IMR-90 (cell line): Measurements from ENCODE around the gene NCAPH2. TPM values are rescaled to one million over a fixed set of nuclear protein-coding genes. Genes with fewer than 3 reads are reported as not detected.

Experiments used
- ATAC-seq: fragments of 200-7000 bp; cut with Tn5 transposase; 2 replicates; pipeline ENCODE4 v1.9.1; 2020; ENCODE audit warnings: low read depth, mild to moderate bottlenecking, moderate library complexity
- BruUV-seq: library from RNA; stranded (reverse); fragments of 400-500 nt; replicated peaks from 2 replicates; lab custom pipeline; 2021; lab: Mats Ljungman, UMichigan
- CTCF ChIA-PET: fragments of 300-600 bp; formaldehyde crosslinking; extraction: SDS; loops from one replicate; lab custom pipeline; 2021; ENCODE audit warnings: antibody characterized with exemption; lab: Yijun Ruan, JAX
- POLR2A ChIA-PET: fragments of 300-600 bp; sonication (Branson Sonifier 250); formaldehyde crosslinking; loops from one replicate; lab custom pipeline; 2022; ENCODE audit warnings: antibody characterized with exemption; ENCODE audit not compliant: unreplicated experiment; lab: Charles Lee
- DNase-seq: peaks from one replicate; pipeline ENCODE4 v3.0.0; 2013
- H2AFZ ChIP-seq: replicated peaks from 2 replicates; pipeline ENCODE3; 2013; ENCODE audit warnings: low read length, mild to moderate bottlenecking; ENCODE audit not compliant: poor library complexity
- H2AK5ac ChIP-seq: 2 replicates; pipeline ENCODE4 v1.6.1; 2013; ENCODE audit warnings: low read depth, low read length, inconsistent platforms
- H2AK9ac ChIP-seq: replicated peaks from 2 replicates; pipeline ENCODE3; 2013; ENCODE audit warnings: mild to moderate bottlenecking, low read depth, low read length, moderate library complexity; ENCODE audit not compliant: poor library complexity
- H2BK120ac ChIP-seq: 2 replicates; pipeline ENCODE4 v1.6.1; 2013; ENCODE audit warnings: low read depth, low read length, inconsistent platforms
- H2BK15ac ChIP-seq: 3 replicates; pipeline ENCODE4 v1.6.1; 2013; ENCODE audit warnings: low read depth, low read length, inconsistent platforms
- H2BK20ac ChIP-seq: 2 replicates; pipeline ENCODE4 v1.6.1; 2013; ENCODE audit warnings: low read depth, mild to moderate bottlenecking, inconsistent platforms, low read length, moderate library complexity
- H2BK5ac ChIP-seq: 2 replicates; pipeline ENCODE4 v1.6.1; 2013; ENCODE audit warnings: mild to moderate bottlenecking, low read depth, low read length, inconsistent platforms; ENCODE audit not compliant: poor library complexity, severe bottlenecking
- H3K14ac ChIP-seq: replicated peaks from 2 replicates; pipeline ENCODE4 v1.6.1; 2013; ENCODE audit warnings: low read depth, low read length, inconsistent platforms
- H3K18ac ChIP-seq: 2 replicates; pipeline ENCODE4 v1.6.1; 2013; ENCODE audit warnings: low read depth, low read length, control low read depth
- H3K23ac ChIP-seq: 2 replicates; pipeline ENCODE4 v1.6.1; 2013; ENCODE audit warnings: low read depth, low read length, inconsistent platforms
- H3K27ac ChIP-seq: 2 replicates; pipeline ENCODE4 v1.5.1; 2013; ENCODE audit warnings: mild to moderate bottlenecking, control low read depth, low read length; ENCODE audit not compliant: insufficient read depth
- H3K27me3 ChIP-seq: 2 replicates; pipeline ENCODE4 v1.6.1; 2013; ENCODE audit warnings: low read length; ENCODE audit not compliant: control insufficient read depth, insufficient read depth
- H3K36me3 ChIP-seq: 2 replicates; pipeline ENCODE4 v1.6.1; 2013; ENCODE audit warnings: low read length, mixed read lengths; ENCODE audit not compliant: control insufficient read depth, insufficient read depth
- H3K4ac ChIP-seq: 2 replicates; pipeline ENCODE4 v1.6.1; 2013; ENCODE audit warnings: low read depth, low read length, inconsistent platforms
- H3K4me1 ChIP-seq: 2 replicates; pipeline ENCODE4 v1.6.1; 2013; ENCODE audit warnings: low read length, mixed read lengths; ENCODE audit not compliant: control insufficient read depth, insufficient read depth
- H3K4me2 ChIP-seq: 2 replicates; pipeline ENCODE4 v1.6.1; 2013; ENCODE audit warnings: low read depth, mild to moderate bottlenecking, control low read depth, low read length, moderate library complexity
- H3K4me3 ChIP-seq: 2 replicates; pipeline ENCODE4 v1.5.1; 2013; ENCODE audit warnings: low read depth, mild to moderate bottlenecking, control low read depth, low read length, moderate library complexity; ENCODE audit not compliant: insufficient read depth
- H3K56ac ChIP-seq: 2 replicates; pipeline ENCODE4 v1.6.1; 2013; ENCODE audit warnings: low read length, inconsistent platforms; ENCODE audit not compliant: insufficient read depth; ENCODE audit errors: extremely low read depth
- H3K79me1 ChIP-seq, 2 experiments: 2 replicates each; pipeline ENCODE4 v1.6.1; 2013; ENCODE audit warnings: low read length in 2 of 2, inconsistent platforms in 1 of 2, low read depth in 1 of 2
- H3K9ac ChIP-seq: 2 replicates; pipeline ENCODE4 v1.6.1; 2013; ENCODE audit warnings: low read depth, low read length, control low read depth
- H3K9me1 ChIP-seq: 2 replicates; pipeline ENCODE4 v1.6.1; 2013; ENCODE audit warnings: low read length, inconsistent platforms; ENCODE audit not compliant: insufficient read depth
- H3K9me3 ChIP-seq: 2 replicates; pipeline ENCODE4 v1.6.1; 2013; ENCODE audit warnings: low read length; ENCODE audit not compliant: control insufficient read depth, insufficient read depth
- H4K20me1 ChIP-seq: 2 replicates; pipeline ENCODE4 v1.6.1; 2013; ENCODE audit warnings: low read length, inconsistent platforms; ENCODE audit not compliant: insufficient read depth
- H4K5ac ChIP-seq: 2 replicates; pipeline ENCODE4 v1.6.1; 2013; ENCODE audit warnings: mild to moderate bottlenecking, low read depth, low read length, control low read depth
- H4K8ac ChIP-seq, 2 experiments: 2 replicates each; pipeline ENCODE4 v1.6.1; 2013; ENCODE audit warnings: low read depth in 2 of 2, low read length in 2 of 2, control low read depth in 1 of 2, inconsistent platforms in 1 of 2
- H4K91ac ChIP-seq: 2 replicates; pipeline ENCODE4 v1.6.1; 2013; ENCODE audit warnings: low read depth, low read length, inconsistent platforms; ENCODE audit not compliant: insufficient read depth
- BHLHE40 ChIP-seq: fragments of 150-350 bp; IDR thresholded peaks from 2 replicates; pipeline ENCODE4 v1.6.1; 2016; ENCODE audit warnings: mild to moderate bottlenecking, low read depth, low read length
- CHD1 ChIP-seq: IDR thresholded peaks from 2 replicates; pipeline ENCODE4 v1.6.1; 2012; ENCODE audit warnings: low read depth, low read length, improper control_type of control experiment
- ELK1 ChIP-seq: fragments of 150-350 bp; IDR thresholded peaks from 2 replicates; pipeline ENCODE4 v1.6.1; 2016; ENCODE audit warnings: low read depth, mild to moderate bottlenecking, low read length, moderate library complexity, borderline replicate concordance
- FOS ChIP-seq: fragments of 150-350 bp; IDR thresholded peaks from 2 replicates; pipeline ENCODE4 v1.6.1; 2016; ENCODE audit warnings: low read depth, low read length
- MAZ ChIP-seq: IDR thresholded peaks from 2 replicates; pipeline ENCODE4 v1.6.1; 2012; ENCODE audit warnings: low read depth, mild to moderate bottlenecking, low read length, improper control_type of control experiment, moderate library complexity, borderline replicate concordance
- MXI1 ChIP-seq: IDR thresholded peaks from 2 replicates; pipeline ENCODE4 v1.6.1; 2012; ENCODE audit warnings: low read depth, mild to moderate bottlenecking, low read length, moderate library complexity, borderline replicate concordance
- NFE2L2 ChIP-seq: fragments of 150-350 bp; IDR thresholded peaks from 2 replicates; pipeline ENCODE4 v1.6.1; 2016; ENCODE audit warnings: low read depth, mild to moderate bottlenecking, low read length
- RAD21 ChIP-seq: IDR thresholded peaks from 2 replicates; pipeline ENCODE4 v1.6.1; 2012; ENCODE audit warnings: low read length, improper control_type of control experiment
- RCOR1 ChIP-seq: IDR thresholded peaks from 2 replicates; pipeline ENCODE4 v1.6.1; 2012; ENCODE audit warnings: mild to moderate bottlenecking, low read length, improper control_type of control experiment; ENCODE audit not compliant: insufficient replicate concordance
- RFX5 ChIP-seq: IDR thresholded peaks from 2 replicates; pipeline ENCODE4 v1.8.0; 2012; ENCODE audit warnings: low read depth, mild to moderate bottlenecking, low read length, moderate library complexity
- SMC3 ChIP-seq: fragments of 150-350 bp; IDR thresholded peaks from 2 replicates; pipeline ENCODE4 v1.6.1; 2016; ENCODE audit warnings: low read depth, mild to moderate bottlenecking, antibody characterized with exemption, low read length, moderate library complexity
- WGBS, 2 experiments: methylation state at CpG; one replicate each; pipeline versions ENCODE4 v1.1.5 to v1.1.7; 2013; ENCODE audit warnings: missing lambda C conversion rate in 2 of 2; ENCODE audit not compliant: insufficient read length in 1 of 2; ENCODE audit errors: extremely low coverage in 2 of 2; 5-methylcytosine and 5-hydroxymethylcytosine counted together
- dilution Hi-C: fragments of 300-500 bp; cut with HindIII; formaldehyde crosslinking; loops from one replicate; pipeline ENCODE4 v1.14.3; 2018; ENCODE audit warnings: low sequenced_read_pairs; ENCODE audit not compliant: unreplicated experiment
- in situ Hi-C: fragments of 300-500 bp; cut with MboI; formaldehyde crosslinking; loops from 3 replicates; pipeline ENCODE4 v1.14.3; 2019; ENCODE audit warnings: low sequenced_read_pairs, inconsistent platforms, mixed read lengths
- intact Hi-C: fragments of 100-400 bp; cut with micrococcal nuclease; formaldehyde crosslinking; loops from 2 replicates; pipeline ENCODE4 v1.10.0; 2022
- polyA plus RNA-seq, 3 experiments: library from polyadenylated mRNA; depleted of rRNA; stranded (reverse); fragments of >200 nt; gene quantifications; 2 replicates each; pipeline ENCODE4 v1.2.3, GENCODE V29; 2012; ENCODE audit warnings: low replicate concordance in 1 of 3
- total RNA-seq: library from RNA; depleted of rRNA; stranded (reverse); fragments of >200 nt; gene quantifications from 2 replicates; pipeline ENCODE4 v1.2.3, GENCODE V29; 2012
- TF ChIP-seq, protein P1 (sequence below): conservative IDR thresholded peaks from 2 replicates; pipeline ENCODE4 v1.5.1; 2012; ENCODE audit warnings: mild to moderate bottlenecking, low read depth, low read length, improper control_type of control experiment

The NCAPH2 gene
- total and polyA plus RNA-seq, 2 of the 4 experiments (the other 2 are of a cell fraction) = 30.2 to 38.5 TPM

- Histone ChIP-seq H3K79me1 (peaks cover 0 to 3% of the 10 kb centered on the region in 2 experiments; a peak in 1 of 4 replicates), H3K23ac (no peak overlapping the region), H2AK5ac (no peak overlapping the region), H3K4ac (no peak overlapping the region), H4K8ac (peak overlapping the region in 1 of 2 experiments; percentile 48; a peak in 1 of 4 replicates), H2AK9ac (peak overlapping the region; percentile 28), H3K27ac (no peak overlapping the region), H3K56ac (no peak overlapping the region), H2BK20ac (no peak overlapping the region), H3K27me3 (peaks cover 21% of the 10 kb centered on the region), H2BK120ac (no peak overlapping the region), H3K36me3 (peaks cover 4% of the 10 kb centered on the region; the same call in 1 of the 2 replicates), H3K9me3 (no peaks in the 10 kb centered on the region), H3K9me1 (no peaks in the 10 kb centered on the region; the same call in 1 of the 2 replicates), H2AFZ (peak overlapping the region; percentile 86), H4K20me1 (no peaks in the 10 kb centered on the region; the same call in 1 of the 2 replicates), H2BK5ac (no peak overlapping the region), H4K5ac (no peak overlapping the region), H3K4me3 (peak overlapping the region; percentile 57), H2BK15ac (no peak overlapping the region), H3K14ac (no peak overlapping the region), H4K91ac (no peak overlapping the region), H3K18ac (no peak overlapping the region), H3K4me1 (no peaks in the 10 kb centered on the region; the same call in 1 of the 2 replicates), H3K4me2 (peak overlapping the region; percentile 19), H3K9ac (no peak overlapping the region)
- ChIA-PET CTCF (no interaction called here), POLR2A (no interaction called here)
- DNase-seq = no peak
- WGBS, 2 experiments = 9% methylated on average over 30 of the region's 45 CpGs; no CpG with 5 or more reads in 1 of the 2 experiments
- TF ChIP-seq, protein P1, sequence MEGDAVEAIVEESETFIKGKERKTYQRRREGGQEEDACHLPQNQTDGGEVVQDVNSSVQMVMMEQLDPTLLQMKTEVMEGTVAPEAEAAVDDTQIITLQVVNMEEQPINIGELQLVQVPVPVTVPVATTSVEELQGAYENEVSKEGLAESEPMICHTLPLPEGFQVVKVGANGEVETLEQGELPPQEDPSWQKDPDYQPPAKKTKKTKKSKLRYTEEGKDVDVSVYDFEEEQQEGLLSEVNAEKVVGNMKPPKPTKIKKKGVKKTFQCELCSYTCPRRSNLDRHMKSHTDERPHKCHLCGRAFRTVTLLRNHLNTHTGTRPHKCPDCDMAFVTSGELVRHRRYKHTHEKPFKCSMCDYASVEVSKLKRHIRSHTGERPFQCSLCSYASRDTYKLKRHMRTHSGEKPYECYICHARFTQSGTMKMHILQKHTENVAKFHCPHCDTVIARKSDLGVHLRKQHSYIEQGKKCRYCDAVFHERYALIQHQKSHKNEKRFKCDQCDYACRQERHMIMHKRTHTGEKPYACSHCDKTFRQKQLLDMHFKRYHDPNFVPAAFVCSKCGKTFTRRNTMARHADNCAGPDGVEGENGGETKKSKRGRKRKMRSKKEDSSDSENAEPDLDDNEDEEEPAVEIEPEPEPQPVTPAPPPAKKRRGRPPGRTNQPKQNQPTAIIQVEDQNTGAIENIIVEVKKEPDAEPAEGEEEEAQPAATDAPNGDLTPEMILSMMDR = no peak
- TF ChIP-seq NFE2L2 (no peak), CHD1 (no peak), BHLHE40 (no peak), RFX5 (no peak), MXI1 (no peak), SMC3 (no peak), ELK1 (no peak), FOS (no peak), RAD21 (no peak), RCOR1 (no peak), MAZ (no peak)
- in situ Hi-C loops = no loop called here
- no TSS peak for BruUV-seq
- no peak; the same call in 1 of the 2 replicates for ATAC-seq
- intact Hi-C loops = no loop called here
- dilution Hi-C loops = no loop called here
These were observed 27.0 kb upstream of the NCAPH2 start for GRCh38 chr22:50481045-50481439.
